GM12878 (cell line): ENCODE results near the gene PPARA. TPM values are rescaled to one million over a fixed set of nuclear protein-coding genes. Genes with fewer than 3 reads are reported as not detected.

Source experiments
- ATAC-seq: fragments of 200-7000 bp; cut with Tn5 transposase; 3 replicates; pipeline ENCODE4 v1.9.1; 2020; ENCODE audit warnings: mild to moderate bottlenecking, moderate library complexity
- BruUV-seq: library from RNA; stranded (reverse); fragments of 400-500 nt; replicated peaks from 2 replicates; lab custom pipeline; 2021; lab: Mats Ljungman, UMichigan
- CTCF ChIA-PET: fragments of 300-600 bp; sonication (Branson Sonifier 250); formaldehyde crosslinking; extraction: SDS; loops from one replicate; lab custom pipeline; 2021; ENCODE audit warnings: inconsistent platforms; lab: Yijun Ruan, JAX
- POLR2A ChIA-PET: fragments of 350-600 bp; formaldehyde crosslinking; extraction: SDS; loops from one replicate; lab custom pipeline; 2021; ENCODE audit warnings: inconsistent platforms; lab: Charles Lee
- RAD21 ChIA-PET: fragments of 300-600 bp; sonication (Branson Sonifier 250); formaldehyde crosslinking; loops from one replicate; lab custom pipeline; 2023; ENCODE audit warnings: antibody characterized with exemption; ENCODE audit not compliant: unreplicated experiment; lab: Charles Lee
- SMC1A ChIA-PET: fragments of 300-600 bp; sonication (Branson Sonifier 250); formaldehyde crosslinking; loops from one replicate; lab custom pipeline; 2023; ENCODE audit not compliant: unreplicated experiment, uncharacterized antibody; lab: Charles Lee
- DNase-seq: peaks from one replicate; pipeline ENCODE4 v3.0.0-alpha.2; 2011; ENCODE audit warnings: low read depth, low spot score
- FAIRE-seq: peaks from 3 replicates; lab custom pipeline; 2011; peaks lifted over from hg19 to GRCh38; lab: Jason Lieb, UNC
- H2AFZ ChIP-seq: 2 replicates; pipeline ENCODE4 v1.6.0; 2011; ENCODE audit warnings: low read depth, low read length, control low read depth; ENCODE audit not compliant: control insufficient read depth
- H3K27ac ChIP-seq: 2 replicates; pipeline ENCODE4 v1.5.1; 2011; ENCODE audit warnings: control low read depth; ENCODE audit not compliant: control insufficient read depth, insufficient read depth
- H3K27me3 ChIP-seq, 2 experiments: replicated peaks in 1 of 2; 2 replicates each; pipeline versions ENCODE4 v1.6.0 to v1.6.1; 2011; ENCODE audit warnings: low read length in 1 of 2; ENCODE audit not compliant: control insufficient read depth in 2 of 2, insufficient read depth in 2 of 2
- H3K36me3 ChIP-seq, 2 experiments: 2 replicates each; pipeline ENCODE4 v1.5.1; 2011; ENCODE audit warnings: low read length in 1 of 2; ENCODE audit not compliant: control insufficient read depth in 2 of 2, insufficient read depth in 2 of 2
- H3K4me1 ChIP-seq: 2 replicates; pipeline ENCODE4 v1.6.1; 2011; ENCODE audit warnings: mild to moderate bottlenecking, low read length, moderate library complexity, mixed read lengths; ENCODE audit not compliant: control insufficient read depth, insufficient read depth
- H3K4me2 ChIP-seq: 2 replicates; pipeline ENCODE4 v1.6.0; 2011; ENCODE audit warnings: control low read depth; ENCODE audit not compliant: control insufficient read depth, insufficient read depth
- H3K4me3 ChIP-seq: fragments of 200-600 bp; sonication (generic); 2 replicates; pipeline ENCODE4 v1.5.1; 2016
- H3K79me2 ChIP-seq: 2 replicates; pipeline ENCODE4 v1.6.0; 2011; ENCODE audit warnings: low read length; ENCODE audit not compliant: control insufficient read depth, insufficient read depth
- H3K9ac ChIP-seq: 2 replicates; pipeline ENCODE4 v1.8.0; 2011; ENCODE audit warnings: low read length, control low read depth, mixed read lengths; ENCODE audit not compliant: control insufficient read depth, insufficient read depth
- H3K9me3 ChIP-seq: replicated peaks from 3 replicates; pipeline ENCODE4 v1.5.1; 2011; ENCODE audit warnings: mild to moderate bottlenecking, low read length; ENCODE audit not compliant: control insufficient read depth, insufficient read depth
- H4K20me1 ChIP-seq: 2 replicates; pipeline ENCODE4 v1.6.0; 2011; ENCODE audit not compliant: control insufficient read depth, insufficient read depth
- CHD4 ChIP-seq: fragments of 200-600 bp; sonication (generic); IDR thresholded peaks from 2 replicates; pipeline ENCODE4 v1.6.1; 2016; ENCODE audit warnings: mild to moderate bottlenecking
- KLF5 ChIP-seq: fragments of 450-650 bp; IDR thresholded peaks from 2 replicates; pipeline ENCODE4 v1.6.1; 2014; ENCODE audit warnings: mild to moderate bottlenecking; ENCODE audit not compliant: partially characterized antibody
- MYB ChIP-seq: fragments of 150-350 bp; IDR thresholded peaks from 2 replicates; pipeline ENCODE4 v1.6.1; 2014; ENCODE audit warnings: mild to moderate bottlenecking, low read depth, low read length, borderline replicate concordance
- PML ChIP-seq: IDR thresholded peaks from 2 replicates; pipeline ENCODE4 v1.6.1; 2012; ENCODE audit warnings: low read length, inconsistent platforms
- POLR2AphosphoS5 ChIP-seq: IDR thresholded peaks from 2 replicates; pipeline ENCODE4 v1.6.1; 2011; ENCODE audit warnings: mild to moderate bottlenecking, low read length, inconsistent platforms
- SP1 ChIP-seq: IDR thresholded peaks from one replicate; pipeline ENCODE4 v1.6.1; 2011; ENCODE audit warnings: low read depth, low read length
- SRF ChIP-seq, 2 experiments: IDR thresholded peaks; 2 replicates each; pipeline ENCODE4 v1.6.1; 2011; ENCODE audit warnings: low read depth in 2 of 2, low read length in 2 of 2, mild to moderate bottlenecking in 1 of 2, moderate library complexity in 1 of 2
- STAT1 ChIP-seq: fragments of 450-650 bp; conservative IDR thresholded peaks from 2 replicates; pipeline ENCODE4 v1.6.1; 2014; ENCODE audit warnings: antibody characterized with exemption, mild to moderate bottlenecking
- TCF12 ChIP-seq: IDR thresholded peaks from 2 replicates; pipeline ENCODE4 v1.6.1; 2011; ENCODE audit warnings: low read depth, mild to moderate bottlenecking, low read length
- WGBS: methylation state at CpG from one replicate; pipeline ENCODE4 v1.1.6; 2016; ENCODE audit warnings: low lambda C conversion rate; ENCODE audit not compliant: insufficient replicate concordance, insufficient coverage; ENCODE audit errors: missing lambda C conversion rate; 5-methylcytosine and 5-hydroxymethylcytosine counted together
- in situ Hi-C: fragments of 300-500 bp; cut with MboI; formaldehyde crosslinking; loops from 9 replicates; pipeline ENCODE4 v1.14.3; 2018; ENCODE audit warnings: mixed read lengths
- intact Hi-C: fragments of 100-400 bp; cut with micrococcal nuclease; formaldehyde crosslinking; loops from one replicate; pipeline ENCODE4 v1.14.2; 2022; ENCODE audit not compliant: unreplicated experiment
- polyA plus RNA-seq, 11 experiments: library from polyadenylated mRNA; depleted of rRNA in 4 of 11; unstranded in 6 of 11; stranded (reverse) in 5 of 11; fragments of >200 nt; fragmentation: Nextera tagmentation in 4 of 11; fragmentation: Illumina TruSeq in 1 of 11; extraction: Ambion mirVana in 4 of 11; extraction: Trizol in 1 of 11; gene quantifications; 1 replicate in 1 of 11; 2 replicates in 10 of 11; pipeline versions ENCODE4 v1.2.1 to v1.2.3, GENCODE V29; 2011 to 2016; ENCODE audit warnings: inconsistent platforms in 2 of 11, missing spikeins in 2 of 11, low read depth in 1 of 11
- total RNA-seq, 4 experiments: library from RNA; depleted of rRNA in 3 of 4; stranded (reverse); fragments of >200 nt in 3 of 4; fragmentation: Illumina TruSeq in 1 of 4; extraction: Trizol in 1 of 4; gene quantifications; 2 replicates each; pipeline versions ENCODE4 v1.2.1 to v1.2.3, GENCODE V29; 2013 to 2021
- TF ChIP-seq, protein P1 (sequence below): fragments of 450-650 bp; IDR thresholded peaks from 2 replicates; pipeline ENCODE4 v1.6.1; 2016; ENCODE audit warnings: mild to moderate bottlenecking
- TF ChIP-seq, protein P2 (sequence below): fragments of 450-650 bp; IDR thresholded peaks from 2 replicates; pipeline ENCODE4 v1.6.1; 2016; ENCODE audit warnings: mild to moderate bottlenecking

PPARA gene
- total and polyA plus RNA-seq, 10 of the 15 experiments (the other 5 are each of a cell fraction or from before 2014, with no cell fraction given): 0.72 to 10.4 (median 4.6) TPM

DNA sequence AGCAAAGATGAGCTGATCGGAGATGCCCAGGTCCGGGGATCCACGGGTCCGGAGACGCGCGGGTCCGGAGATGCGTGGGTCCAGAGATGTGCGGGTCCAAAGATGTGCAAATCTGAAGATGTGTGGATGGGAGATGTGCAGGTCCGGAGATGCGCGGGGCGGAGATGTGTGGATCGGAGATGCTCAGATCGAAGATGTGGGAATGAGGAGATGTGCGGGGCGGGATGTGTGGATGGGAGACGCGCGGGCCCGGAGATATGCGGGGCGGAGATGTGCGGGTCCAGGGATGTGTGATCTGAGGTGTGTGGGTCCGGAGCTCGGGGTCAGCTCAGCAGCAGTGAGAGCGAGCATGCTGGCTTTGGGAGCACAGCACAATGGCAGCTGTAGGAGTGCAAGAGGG, 64.3 kb downstream of the PPARA start:
- BruUV-seq: no TSS peak
- SMC1A ChIA-PET: no interaction called here
- H3K9me3 ChIP-seq: no peaks in the 10 kb centered on the region; the same call in 2 of the 3 replicates
- WGBS: over 99% methylated on average over 27 of the region's 28 CpGs
- no peak for DNase-seq
- H3K27ac ChIP-seq: no peak overlapping the region
- TF ChIP-seq TCF12: no peak
- TF ChIP-seq, protein P1, sequence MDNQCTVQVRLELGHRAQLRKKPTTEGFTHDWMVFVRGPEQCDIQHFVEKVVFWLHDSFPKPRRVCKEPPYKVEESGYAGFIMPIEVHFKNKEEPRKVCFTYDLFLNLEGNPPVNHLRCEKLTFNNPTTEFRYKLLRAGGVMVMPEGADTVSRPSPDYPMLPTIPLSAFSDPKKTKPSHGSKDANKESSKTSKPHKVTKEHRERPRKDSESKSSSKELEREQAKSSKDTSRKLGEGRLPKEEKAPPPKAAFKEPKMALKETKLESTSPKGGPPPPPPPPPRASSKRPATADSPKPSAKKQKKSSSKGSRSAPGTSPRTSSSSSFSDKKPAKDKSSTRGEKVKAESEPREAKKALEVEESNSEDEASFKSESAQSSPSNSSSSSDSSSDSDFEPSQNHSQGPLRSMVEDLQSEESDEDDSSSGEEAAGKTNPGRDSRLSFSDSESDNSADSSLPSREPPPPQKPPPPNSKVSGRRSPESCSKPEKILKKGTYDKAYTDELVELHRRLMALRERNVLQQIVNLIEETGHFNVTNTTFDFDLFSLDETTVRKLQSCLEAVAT: no peak
- TF ChIP-seq, protein P2, sequence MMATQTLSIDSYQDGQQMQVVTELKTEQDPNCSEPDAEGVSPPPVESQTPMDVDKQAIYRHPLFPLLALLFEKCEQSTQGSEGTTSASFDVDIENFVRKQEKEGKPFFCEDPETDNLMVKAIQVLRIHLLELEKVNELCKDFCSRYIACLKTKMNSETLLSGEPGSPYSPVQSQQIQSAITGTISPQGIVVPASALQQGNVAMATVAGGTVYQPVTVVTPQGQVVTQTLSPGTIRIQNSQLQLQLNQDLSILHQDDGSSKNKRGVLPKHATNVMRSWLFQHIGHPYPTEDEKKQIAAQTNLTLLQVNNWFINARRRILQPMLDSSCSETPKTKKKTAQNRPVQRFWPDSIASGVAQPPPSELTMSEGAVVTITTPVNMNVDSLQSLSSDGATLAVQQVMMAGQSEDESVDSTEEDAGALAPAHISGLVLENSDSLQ: no peak
- TF ChIP-seq SP1: no peak
- TF ChIP-seq STAT1: no peak
- TF ChIP-seq POLR2AphosphoS5: no peak
- TF ChIP-seq PML: no peak
- TF ChIP-seq SRF (IDR thresholded peaks at IDR 0.05; ENCODE audit: low read depth in 2 of 2, low read length in 2 of 2): no peak
- TF ChIP-seq CHD4: no peak
- no peak for TF ChIP-seq KLF5
- no peak for TF ChIP-seq MYB
- TF ChIP-seq, all 136 proteins: peak for 0
- no peak for ATAC-seq
- no peak overlapping the region for H2AFZ ChIP-seq
- no peak overlapping the region for H3K9ac ChIP-seq
- no peak for FAIRE-seq
- no peak overlapping the region for H3K4me3 ChIP-seq
- H4K20me1 ChIP-seq: no peaks in the 10 kb centered on the region
- no peak overlapping the region for H3K4me2 ChIP-seq
- ChIA-PET CTCF (no interaction called here), RAD21 (no interaction called here), POLR2A (no interaction called here)
- H3K79me2 ChIP-seq: no peaks in the 10 kb centered on the region
- H3K4me1 ChIP-seq: peaks cover 2% of the 10 kb centered on the region; the same call in 1 of the 2 replicates
- H3K36me3 ChIP-seq: peaks cover 0 to 9% of the 10 kb centered on the region in 2 experiments; a peak in 2 of 4 replicates
- no peaks in the 10 kb centered on the region for H3K27me3 ChIP-seq
- in situ Hi-C loops (no loop called here), intact Hi-C loops (no loop called here)
